Kidney epithelial cell (primary cell): ENCODE results near the gene KMT5B. TPM values are rescaled to one million over a fixed set of nuclear protein-coding genes. Genes with fewer than 3 reads are reported as not detected.

Source experiments
- DNase-seq: peaks from one replicate; pipeline ENCODE4 v3.0.0-alpha.2; 2010; ENCODE audit warnings: low read depth
- H3K27me3 ChIP-seq: 2 replicates; pipeline ENCODE4 v1.6.0; 2011; ENCODE audit warnings: low read length; ENCODE audit not compliant: control insufficient read depth, insufficient read depth
- H3K36me3 ChIP-seq: 2 replicates; pipeline ENCODE4 v1.5.1; 2011; ENCODE audit warnings: low read length; ENCODE audit not compliant: control insufficient read depth, insufficient read depth
- H3K4me3 ChIP-seq: 2 replicates; pipeline ENCODE4 v1.5.1; 2011; ENCODE audit warnings: low read depth, mild to moderate bottlenecking, control low read depth, low read length
- total RNA-seq: library from RNA; depleted of rRNA; stranded (reverse); fragments of >200 nt; gene quantifications from 2 replicates; pipeline ENCODE4 v1.2.3, GENCODE V29; 2015
- TF ChIP-seq, protein P1 (sequence below): IDR thresholded peaks from 2 replicates; pipeline ENCODE4 v1.5.1; 2011; ENCODE audit warnings: mild to moderate bottlenecking, moderate library complexity, low read length, control low read depth, inconsistent platforms; ENCODE audit not compliant: insufficient read depth, poor library complexity, severe bottlenecking

KMT5B gene
- total RNA-seq, 1 donor from 2014 or later, result 25.7 TPM

DNA sequence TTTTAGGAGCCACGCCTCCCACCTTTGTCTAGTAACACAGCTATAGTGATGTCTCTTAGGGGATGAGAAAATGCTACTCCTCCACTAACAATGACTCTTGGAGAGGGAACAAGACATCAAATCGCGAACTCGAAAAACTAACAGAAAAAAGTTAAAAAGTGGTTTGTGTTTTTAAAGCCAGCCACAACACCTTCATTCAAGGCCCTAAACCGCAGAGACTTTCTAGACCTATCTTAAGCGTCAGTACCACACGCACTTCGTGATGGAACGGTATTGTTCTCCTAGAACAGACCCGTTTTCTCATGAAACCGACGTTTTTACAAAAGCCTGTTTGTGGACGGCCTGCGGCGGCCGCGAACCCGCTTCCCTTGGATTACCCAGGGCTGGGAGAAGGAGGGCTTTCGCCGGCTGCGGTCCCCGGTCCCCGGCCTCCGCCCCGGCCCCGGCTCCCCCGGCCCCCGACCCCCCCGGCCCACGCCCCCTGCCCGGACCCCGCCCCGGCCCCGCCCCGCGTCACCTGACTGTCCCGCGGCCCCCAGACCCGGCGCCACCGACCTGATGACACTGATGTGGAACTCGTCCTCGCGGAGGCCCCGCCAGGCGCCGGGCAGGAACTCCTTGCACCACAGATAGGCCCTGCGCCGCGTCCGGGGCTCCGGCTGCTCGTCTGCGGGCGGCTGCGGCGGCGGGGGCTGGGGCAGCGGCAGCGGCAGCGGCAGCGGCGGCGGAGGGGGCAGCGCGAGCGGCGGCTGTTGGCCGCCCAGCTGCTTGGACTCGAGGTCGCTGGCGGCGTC is 92.6 kb downstream of the KMT5B start:
- no peaks in the 10 kb centered on the region for H3K27me3 ChIP-seq

DNA sequence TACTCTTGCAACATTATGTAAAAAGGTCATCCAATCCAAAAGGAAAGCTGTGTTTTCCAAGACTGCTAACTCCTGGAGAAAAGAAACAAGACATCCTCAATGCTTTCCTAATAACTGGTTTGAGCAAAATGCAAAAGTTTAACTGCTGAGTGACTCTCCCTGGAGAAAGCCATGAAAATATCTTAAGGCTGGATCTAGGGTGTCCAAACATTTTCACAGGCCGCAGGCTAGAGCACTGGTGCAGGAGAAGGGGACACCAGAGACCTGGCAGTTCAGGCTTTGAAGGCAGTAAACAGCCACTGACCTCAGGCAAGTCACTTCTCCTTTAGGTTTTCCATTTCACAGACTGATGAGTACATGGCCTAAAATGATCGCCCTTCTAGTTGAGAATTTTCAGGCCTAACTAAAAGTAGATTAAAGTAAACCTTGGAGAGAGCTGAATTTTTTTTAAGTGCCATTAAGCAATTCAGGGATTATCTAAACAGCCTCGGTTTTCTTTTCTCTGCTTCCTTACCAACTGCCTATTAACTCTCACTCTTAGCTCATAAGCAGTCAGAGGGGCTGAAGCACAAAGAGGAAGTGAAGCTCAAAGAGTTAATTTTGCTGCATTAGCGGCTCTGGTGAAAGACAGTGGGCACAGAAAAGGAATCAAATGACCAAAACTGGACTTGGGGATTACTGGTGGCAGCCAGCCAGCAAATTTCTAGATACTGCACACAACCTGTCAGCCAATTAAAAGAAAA is 94.2 kb downstream of the KMT5B start:
- no peak for DNase-seq
- TF ChIP-seq, protein P1, sequence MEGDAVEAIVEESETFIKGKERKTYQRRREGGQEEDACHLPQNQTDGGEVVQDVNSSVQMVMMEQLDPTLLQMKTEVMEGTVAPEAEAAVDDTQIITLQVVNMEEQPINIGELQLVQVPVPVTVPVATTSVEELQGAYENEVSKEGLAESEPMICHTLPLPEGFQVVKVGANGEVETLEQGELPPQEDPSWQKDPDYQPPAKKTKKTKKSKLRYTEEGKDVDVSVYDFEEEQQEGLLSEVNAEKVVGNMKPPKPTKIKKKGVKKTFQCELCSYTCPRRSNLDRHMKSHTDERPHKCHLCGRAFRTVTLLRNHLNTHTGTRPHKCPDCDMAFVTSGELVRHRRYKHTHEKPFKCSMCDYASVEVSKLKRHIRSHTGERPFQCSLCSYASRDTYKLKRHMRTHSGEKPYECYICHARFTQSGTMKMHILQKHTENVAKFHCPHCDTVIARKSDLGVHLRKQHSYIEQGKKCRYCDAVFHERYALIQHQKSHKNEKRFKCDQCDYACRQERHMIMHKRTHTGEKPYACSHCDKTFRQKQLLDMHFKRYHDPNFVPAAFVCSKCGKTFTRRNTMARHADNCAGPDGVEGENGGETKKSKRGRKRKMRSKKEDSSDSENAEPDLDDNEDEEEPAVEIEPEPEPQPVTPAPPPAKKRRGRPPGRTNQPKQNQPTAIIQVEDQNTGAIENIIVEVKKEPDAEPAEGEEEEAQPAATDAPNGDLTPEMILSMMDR, result no peak
- H3K36me3 ChIP-seq, result no peaks in the 10 kb centered on the region
- H3K27me3 ChIP-seq, result no peaks in the 10 kb centered on the region
- no peak overlapping the region for H3K4me3 ChIP-seq

More for the DNA sequence above, 92.6 kb downstream of the KMT5B start:
- TF ChIP-seq, protein P1, result no peak
- peak overlapping the region; percentile 70 for H3K4me3 ChIP-seq
- no peak for DNase-seq
- no peaks in the 10 kb centered on the region for H3K36me3 ChIP-seq

DNA sequence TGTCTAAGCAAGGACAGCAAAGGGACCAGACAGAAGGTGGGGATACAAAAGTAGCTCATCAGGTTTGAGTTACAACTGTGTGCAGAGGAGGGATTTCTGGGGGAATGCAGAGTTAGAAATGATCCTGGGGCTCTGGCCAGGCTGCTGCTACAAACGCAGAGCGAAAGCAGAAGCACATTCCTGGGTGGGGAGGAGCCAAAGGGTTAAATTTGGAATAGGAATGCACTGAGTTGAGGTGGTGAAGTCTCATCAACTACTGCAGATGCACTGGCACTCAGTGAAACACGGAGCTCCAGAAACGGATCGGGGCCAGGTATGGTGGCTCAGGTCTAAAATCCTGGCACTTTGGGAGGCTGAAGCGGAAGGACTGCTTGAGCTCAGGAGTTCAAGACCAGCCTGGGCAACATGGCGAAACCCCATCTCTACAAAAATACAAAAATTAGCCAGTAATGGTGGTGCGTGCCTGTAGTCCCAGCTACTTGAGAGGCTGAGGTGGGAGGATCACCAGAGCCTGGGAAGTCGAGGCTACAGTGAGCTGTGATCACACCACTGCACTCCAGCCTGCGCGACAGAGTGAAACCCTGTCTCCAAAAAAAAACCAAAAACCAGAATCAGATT is 95.1 kb downstream of the KMT5B start:
- H3K4me3 ChIP-seq, result no peak overlapping the region

GRCh38 chr11:68116974-68117373 is 96.1 kb downstream of the KMT5B start:
- DNase-seq, result no peak
- TF ChIP-seq, protein P1, result no peak
- Histone ChIP-seq H3K27me3 (no peaks in the 10 kb centered on the region), H3K36me3 (no peaks in the 10 kb centered on the region), H3K4me3 (no peak overlapping the region)

More for the DNA sequence above, 95.1 kb downstream of the KMT5B start:
- DNase-seq, result no peak
- Histone ChIP-seq H3K36me3 (no peaks in the 10 kb centered on the region), H3K27me3 (no peaks in the 10 kb centered on the region)
- TF ChIP-seq, protein P1, result no peak

- DNase-seq, result no peak
- TF ChIP-seq, protein P1, result no peak
- Histone ChIP-seq H3K4me3 (no peak overlapping the region), H3K27me3 (no peaks in the 10 kb centered on the region), H3K36me3 (no peaks in the 10 kb centered on the region)
Observed at GRCh38 chr11:68116126-68116525, 97.0 kb downstream of the KMT5B start.
